ENCODE measurements around the gene L1TD1. TPM values are rescaled to one million over a fixed set of nuclear protein-coding genes. Genes with fewer than 3 reads are reported as not detected.
A peak's percentile ranks its signal among the peaks of the same experiment; 100 is the strongest.
"Not testable (repeated sequence)": the region's sequence is repeated elsewhere in the genome, so short reads cannot be mapped to it uniquely, and the experiment has no call there.

L1TD1 gene
- total RNA-seq, 1 experiment from 2014 or later, result 0.18 TPM

DNA sequence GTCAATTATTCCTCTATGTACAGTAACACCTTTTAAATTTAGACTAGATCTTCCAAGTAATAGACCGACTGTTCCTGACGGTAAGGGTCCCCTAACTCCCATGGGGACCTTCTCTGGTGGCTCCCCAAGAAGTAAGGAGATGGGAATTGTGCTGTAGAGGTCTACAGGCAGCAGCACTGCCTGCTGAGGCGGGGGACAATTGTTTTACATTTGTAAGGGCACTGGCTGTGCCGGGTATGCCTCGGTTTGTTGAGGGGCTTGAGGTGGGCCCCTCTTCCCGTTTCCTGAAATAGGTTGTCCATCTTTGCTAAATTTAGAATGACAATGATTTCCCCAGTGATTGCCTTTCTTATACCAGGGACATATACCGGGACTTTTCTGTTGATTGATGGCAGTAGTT, 13.1 kb upstream of the L1TD1 start:
- intact Hi-C loops (cut with micrococcal nuclease; ENCODE audit: unreplicated experiment), result no loop called here
- H3K27ac ChIP-seq (ENCODE audit: low read length), result no peak overlapping the region
- BruUV-seq (replicated peaks), result no TSS peak
- no peak for DNase-seq (ENCODE audit: low read depth, low spot score)
- in situ Hi-C loops (cut with HindIII; ENCODE audit: low pct_unique_long_range_greater_than_20kb, low sequenced_read_pairs), result no loop called here
- no peak overlapping the region for H3K4me3 ChIP-seq (ENCODE audit: low read depth in 2 of 2, low read length in 2 of 2)
- TF ChIP-seq, protein P1, sequence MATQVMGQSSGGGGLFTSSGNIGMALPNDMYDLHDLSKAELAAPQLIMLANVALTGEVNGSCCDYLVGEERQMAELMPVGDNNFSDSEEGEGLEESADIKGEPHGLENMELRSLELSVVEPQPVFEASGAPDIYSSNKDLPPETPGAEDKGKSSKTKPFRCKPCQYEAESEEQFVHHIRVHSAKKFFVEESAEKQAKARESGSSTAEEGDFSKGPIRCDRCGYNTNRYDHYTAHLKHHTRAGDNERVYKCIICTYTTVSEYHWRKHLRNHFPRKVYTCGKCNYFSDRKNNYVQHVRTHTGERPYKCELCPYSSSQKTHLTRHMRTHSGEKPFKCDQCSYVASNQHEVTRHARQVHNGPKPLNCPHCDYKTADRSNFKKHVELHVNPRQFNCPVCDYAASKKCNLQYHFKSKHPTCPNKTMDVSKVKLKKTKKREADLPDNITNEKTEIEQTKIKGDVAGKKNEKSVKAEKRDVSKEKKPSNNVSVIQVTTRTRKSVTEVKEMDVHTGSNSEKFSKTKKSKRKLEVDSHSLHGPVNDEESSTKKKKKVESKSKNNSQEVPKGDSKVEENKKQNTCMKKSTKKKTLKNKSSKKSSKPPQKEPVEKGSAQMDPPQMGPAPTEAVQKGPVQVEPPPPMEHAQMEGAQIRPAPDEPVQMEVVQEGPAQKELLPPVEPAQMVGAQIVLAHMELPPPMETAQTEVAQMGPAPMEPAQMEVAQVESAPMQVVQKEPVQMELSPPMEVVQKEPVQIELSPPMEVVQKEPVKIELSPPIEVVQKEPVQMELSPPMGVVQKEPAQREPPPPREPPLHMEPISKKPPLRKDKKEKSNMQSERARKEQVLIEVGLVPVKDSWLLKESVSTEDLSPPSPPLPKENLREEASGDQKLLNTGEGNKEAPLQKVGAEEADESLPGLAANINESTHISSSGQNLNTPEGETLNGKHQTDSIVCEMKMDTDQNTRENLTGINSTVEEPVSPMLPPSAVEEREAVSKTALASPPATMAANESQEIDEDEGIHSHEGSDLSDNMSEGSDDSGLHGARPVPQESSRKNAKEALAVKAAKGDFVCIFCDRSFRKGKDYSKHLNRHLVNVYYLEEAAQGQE (IDR thresholded peaks at IDR 0.05; ENCODE audit: insufficient read depth in 1 of 2, low read depth in 2 of 2, low read length in 1 of 2), result no peak
- TF ChIP-seq, protein P2, sequence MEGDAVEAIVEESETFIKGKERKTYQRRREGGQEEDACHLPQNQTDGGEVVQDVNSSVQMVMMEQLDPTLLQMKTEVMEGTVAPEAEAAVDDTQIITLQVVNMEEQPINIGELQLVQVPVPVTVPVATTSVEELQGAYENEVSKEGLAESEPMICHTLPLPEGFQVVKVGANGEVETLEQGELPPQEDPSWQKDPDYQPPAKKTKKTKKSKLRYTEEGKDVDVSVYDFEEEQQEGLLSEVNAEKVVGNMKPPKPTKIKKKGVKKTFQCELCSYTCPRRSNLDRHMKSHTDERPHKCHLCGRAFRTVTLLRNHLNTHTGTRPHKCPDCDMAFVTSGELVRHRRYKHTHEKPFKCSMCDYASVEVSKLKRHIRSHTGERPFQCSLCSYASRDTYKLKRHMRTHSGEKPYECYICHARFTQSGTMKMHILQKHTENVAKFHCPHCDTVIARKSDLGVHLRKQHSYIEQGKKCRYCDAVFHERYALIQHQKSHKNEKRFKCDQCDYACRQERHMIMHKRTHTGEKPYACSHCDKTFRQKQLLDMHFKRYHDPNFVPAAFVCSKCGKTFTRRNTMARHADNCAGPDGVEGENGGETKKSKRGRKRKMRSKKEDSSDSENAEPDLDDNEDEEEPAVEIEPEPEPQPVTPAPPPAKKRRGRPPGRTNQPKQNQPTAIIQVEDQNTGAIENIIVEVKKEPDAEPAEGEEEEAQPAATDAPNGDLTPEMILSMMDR (IDR thresholded peaks at IDR 0.05), result no peak
- TF ChIP-seq SIN3A (IDR thresholded peaks at IDR 0.05; ENCODE audit: borderline replicate concordance, insufficient read depth, low read depth, low read length) (no peak), TCF7L2 (IDR thresholded peaks at IDR 0.05; ENCODE audit: low read depth, low read length) (no peak), POLR2AphosphoS5 (IDR thresholded peaks at IDR 0.05; ENCODE audit: low read depth, low read length) (no peak)
- H3K4me1 ChIP-seq (ENCODE audit: control insufficient read depth, insufficient read depth, low read length), result no peaks in the 10 kb centered on the region
- no peak for ATAC-seq
- CTCF ChIA-PET, result no interaction called here
- H3K9me3 ChIP-seq (ENCODE audit: control insufficient read depth, insufficient read depth, low read depth, low read length), result no peaks in the 10 kb centered on the region
- POLR2A ChIA-PET, result no interaction called here
- no peaks in the 10 kb centered on the region for H3K27me3 ChIP-seq (ENCODE audit: control insufficient read depth, insufficient read depth, low read length)
- no peaks in the 10 kb centered on the region for H3K36me3 ChIP-seq (ENCODE audit: control insufficient read depth, insufficient read depth, low read length)

DNA sequence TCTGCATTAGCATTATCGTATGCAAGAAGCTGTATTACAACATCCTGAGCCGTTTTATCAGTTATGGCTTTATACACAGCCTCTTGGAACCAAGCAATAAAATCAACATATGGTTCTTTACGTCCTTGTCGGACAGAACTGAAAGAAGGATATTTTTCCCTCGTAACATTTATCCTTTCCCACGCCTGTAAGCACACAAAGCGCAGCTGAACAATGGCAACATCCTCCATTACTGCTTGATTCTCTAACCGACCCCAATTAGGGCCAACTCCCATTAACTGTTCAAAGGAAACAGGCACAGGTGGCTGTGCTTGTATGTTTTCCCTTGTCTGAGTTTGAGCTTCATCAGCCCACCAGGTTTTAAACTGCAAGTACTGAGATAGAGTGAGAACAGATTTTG, 12.5 kb upstream of the L1TD1 start:
- H3K4me3 ChIP-seq (ENCODE audit: low read depth in 2 of 2, low read length in 2 of 2); H3K27ac ChIP-seq (ENCODE audit: low read length); in situ Hi-C loops (cut with HindIII; ENCODE audit: low pct_unique_long_range_greater_than_20kb, low sequenced_read_pairs); DNase-seq (ENCODE audit: low read depth, low spot score); H3K27me3 ChIP-seq (ENCODE audit: control insufficient read depth, insufficient read depth, low read length); BruUV-seq (replicated peaks); ATAC-seq; intact Hi-C loops (cut with micrococcal nuclease; ENCODE audit: unreplicated experiment); H3K36me3 ChIP-seq (ENCODE audit: control insufficient read depth, insufficient read depth, low read length); H3K4me1 ChIP-seq (ENCODE audit: control insufficient read depth, insufficient read depth, low read length); POLR2A ChIA-PET; H3K9me3 ChIP-seq (ENCODE audit: control insufficient read depth, insufficient read depth, low read depth, low read length): not testable (repeated sequence)
- CTCF ChIA-PET, result interaction anchor here (0.6 kb wide), 1 partner anchor 223 kb away, joined by 5 read pairs; no protein-coding TSS in a partner anchor

DNA sequence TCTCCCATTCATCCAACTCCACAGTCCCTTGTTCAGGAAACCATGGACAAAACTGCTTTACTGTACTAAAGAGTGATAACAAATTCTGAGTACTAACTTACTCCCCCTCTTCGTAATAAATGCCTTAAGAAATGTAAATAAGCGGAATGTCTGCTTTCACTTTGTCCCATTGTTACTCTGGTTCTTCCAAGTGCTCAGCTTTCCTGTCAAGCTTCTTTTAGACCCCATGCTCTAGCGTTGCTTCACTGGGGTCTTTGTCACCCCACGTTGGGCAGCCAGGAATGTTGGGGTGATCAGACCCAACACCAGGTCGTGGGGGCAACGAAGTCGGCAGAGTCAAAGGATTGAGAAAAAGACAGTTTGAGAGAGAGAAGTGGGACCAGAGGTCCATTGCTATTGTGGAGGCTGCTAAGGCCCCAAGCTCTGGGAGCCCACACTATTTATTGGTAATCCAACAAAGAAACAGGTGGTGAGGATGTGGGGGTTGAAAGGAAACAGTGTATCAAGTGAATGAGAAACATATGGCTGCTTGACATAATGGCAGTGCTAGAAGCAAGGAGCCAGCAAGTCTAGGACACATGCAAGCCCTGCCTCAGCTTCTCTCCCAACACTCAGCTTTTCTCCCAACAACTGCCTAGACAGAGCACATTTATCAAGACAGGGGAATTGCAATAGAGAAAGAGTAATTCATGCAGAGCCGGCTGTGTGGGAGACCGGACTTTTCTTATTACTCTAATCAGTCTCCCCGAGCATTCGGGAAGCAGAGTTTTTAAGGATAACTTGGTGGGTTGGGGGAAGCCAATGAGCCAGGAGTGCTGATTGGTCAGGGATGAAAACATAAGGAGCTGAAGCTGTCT, 11.3 kb upstream of the L1TD1 start:
- H3K27me3 ChIP-seq (ENCODE audit: control insufficient read depth, insufficient read depth, low read length); H3K27ac ChIP-seq (ENCODE audit: low read length); BruUV-seq (replicated peaks); POLR2A ChIA-PET; ATAC-seq; in situ Hi-C loops (cut with HindIII; ENCODE audit: low pct_unique_long_range_greater_than_20kb, low sequenced_read_pairs); intact Hi-C loops (cut with micrococcal nuclease; ENCODE audit: unreplicated experiment); H3K9me3 ChIP-seq (ENCODE audit: control insufficient read depth, insufficient read depth, low read depth, low read length); CTCF ChIA-PET; H3K4me1 ChIP-seq (ENCODE audit: control insufficient read depth, insufficient read depth, low read length); DNase-seq (ENCODE audit: low read depth, low spot score); H3K36me3 ChIP-seq (ENCODE audit: control insufficient read depth, insufficient read depth, low read length): not testable (repeated sequence)
- H3K4me3 ChIP-seq (ENCODE audit: low read depth in 2 of 2, low read length in 2 of 2), result 0 out of 4 replicates have a peak overlapping the region, but pooled peaks of 1 of the 2 experiments have one; percentile 17

All from Panc1 (cell line).